Posterior cingulate gyrus (tissue), 11 donors: Measurements from ENCODE around the gene NEU3.

Source experiments
- DNase-seq, 10 donors: peaks; one replicate each; pipeline versions ENCODE4 v3.0.0 to v3.0.0-alpha.2; 2020 to 2021; ENCODE audit warnings: mixed read lengths in 3 of 10
- intact Hi-C: fragments of 100-400 bp; cut with DNase I; formaldehyde crosslinking; loops from one replicate; pipeline ENCODE4 v1.15.1; 2023

Gene NEU3

DNA sequence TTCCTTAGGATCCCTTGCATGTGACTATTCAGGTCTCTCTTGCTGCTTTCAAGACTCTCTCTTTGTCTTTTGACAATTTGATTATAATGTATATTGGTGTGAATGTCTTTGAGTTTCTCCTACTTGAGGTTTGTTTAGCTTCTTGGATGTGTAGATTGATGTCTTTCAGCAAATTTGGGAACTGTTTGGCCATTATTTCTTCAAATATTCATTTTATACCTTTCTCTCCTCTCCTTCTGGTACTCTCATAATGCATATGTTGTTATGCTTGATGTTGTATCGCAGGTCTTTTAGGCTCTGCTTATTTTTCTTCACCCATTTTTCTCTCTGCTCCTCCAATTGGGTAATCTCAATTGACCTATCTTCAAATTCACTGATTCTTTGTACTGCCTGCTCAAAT, 63.7 kb downstream of the NEU3 start:
- DNase-seq: no peak
- intact Hi-C loops: no loop called here

DNA sequence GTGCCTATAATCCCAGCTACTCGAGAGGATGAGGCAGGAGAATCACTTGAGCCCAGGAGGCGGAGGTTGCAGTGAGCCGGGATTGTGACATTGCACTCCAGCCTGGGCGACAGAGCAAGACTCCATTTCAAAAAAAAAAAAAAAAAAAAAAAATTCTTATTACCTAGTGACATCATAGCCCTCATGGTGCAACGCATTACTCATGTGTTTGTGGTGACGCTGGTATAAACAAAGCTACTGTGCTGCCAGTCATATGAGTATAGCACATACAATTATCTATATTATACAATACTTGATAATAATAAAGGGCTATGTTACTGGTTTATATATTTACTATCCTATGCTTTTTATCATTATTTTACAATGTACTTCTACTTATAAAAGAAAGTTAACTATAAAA, 66.8 kb downstream of the NEU3 start:
- intact Hi-C loops: no loop called here
- no peak for DNase-seq

DNA sequence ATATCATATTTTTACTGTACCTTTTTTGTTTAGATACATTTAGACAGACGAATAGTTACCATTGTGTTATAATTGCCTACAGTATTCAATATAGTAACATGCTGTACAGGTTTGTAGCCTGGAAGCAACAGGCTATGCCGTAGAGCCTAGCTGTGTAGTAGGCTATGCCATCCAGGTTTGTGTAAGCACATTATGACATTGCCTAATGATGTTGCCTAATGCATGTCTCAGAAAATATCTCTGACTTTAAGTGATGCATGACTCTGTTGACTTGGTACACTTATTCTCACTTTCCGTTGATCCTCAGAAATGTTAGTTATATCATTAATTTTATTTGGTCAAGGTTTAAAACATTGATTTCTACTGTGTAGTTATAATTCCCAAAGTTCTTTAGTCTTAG, 68.1 kb downstream of the NEU3 start:
- intact Hi-C loops: no loop called here
- no peak for DNase-seq

DNA sequence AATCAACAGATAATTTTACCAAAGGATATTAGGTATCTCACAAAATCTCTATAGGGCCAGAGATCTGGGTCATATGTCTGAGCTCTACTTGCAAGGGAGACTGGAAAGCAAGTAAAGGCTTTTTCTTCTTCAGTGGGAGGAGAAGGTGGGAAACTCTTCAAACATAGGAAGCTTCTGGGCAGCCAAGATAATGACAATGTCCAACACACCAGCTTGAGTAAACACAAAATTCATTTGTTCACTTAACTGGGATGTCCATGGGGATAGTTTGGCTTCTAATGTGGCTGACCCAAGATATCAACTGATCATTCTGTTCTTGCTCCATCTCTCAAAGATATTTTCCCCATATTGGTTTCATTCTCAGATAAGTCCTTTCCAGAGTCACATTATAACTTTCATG, 70.6 kb downstream of the NEU3 start:
- intact Hi-C loops: no loop called here
- no peak for DNase-seq

DNA sequence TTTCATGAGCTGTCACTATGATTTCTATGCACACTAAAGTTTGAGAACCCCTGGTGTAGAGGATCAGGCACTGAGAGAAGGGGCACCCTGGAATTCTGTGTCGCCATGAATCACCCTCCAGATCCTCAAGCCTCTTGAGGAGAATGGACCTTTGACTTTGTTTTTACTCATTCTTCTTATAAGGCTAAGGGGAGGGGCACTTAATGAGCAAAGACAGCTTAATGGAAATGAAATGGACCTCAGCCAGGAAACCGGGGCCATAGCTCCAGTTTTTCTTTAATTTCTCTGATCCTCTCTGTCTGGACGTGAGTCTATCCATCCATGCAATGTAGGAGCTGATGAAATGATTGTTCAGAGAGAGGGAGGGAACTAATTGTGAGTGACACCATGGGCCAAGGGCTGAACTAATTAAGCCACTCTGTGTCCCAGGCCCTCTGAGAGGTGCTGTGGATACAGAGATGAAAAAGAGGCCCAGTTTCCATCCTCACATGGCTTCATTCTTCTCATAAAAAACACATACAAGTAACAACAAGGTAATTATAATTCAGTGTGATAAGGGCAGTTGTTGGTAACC, 75.1 kb downstream of the NEU3 start:
- no peak for DNase-seq

DNA sequence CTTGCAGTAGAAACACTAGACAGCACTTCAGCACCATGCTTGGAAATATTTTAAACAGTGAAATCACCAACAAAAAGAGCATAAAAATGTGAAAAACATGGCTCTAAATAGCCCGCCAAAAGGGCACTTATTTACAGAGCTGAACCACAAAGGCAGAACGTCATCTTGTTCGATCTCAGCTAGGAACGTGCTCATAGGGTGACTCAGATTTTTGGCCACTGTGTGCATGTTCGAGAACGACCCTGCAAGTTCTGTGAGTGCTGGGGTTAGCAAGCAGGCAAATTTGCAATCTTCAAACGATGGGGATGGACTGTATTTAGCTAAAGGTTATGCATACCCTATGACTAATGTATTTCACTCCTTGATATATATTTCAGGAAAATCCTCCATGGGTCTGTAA, 77.3 kb downstream of the NEU3 start:
- intact Hi-C loops: no loop called here
- DNase-seq: no peak

More for the DNA sequence above, 75.1 kb downstream of the NEU3 start:
- intact Hi-C loops: no loop called here
